ENCODE data around the gene GPR52.
"Not testable (repeated sequence)": the region's sequence is repeated elsewhere in the genome, so short reads cannot be mapped to it uniquely, and the experiment has no call there.

Gene GPR52

GRCh38 chr1:174447866-174448530, at the start of gene GPR52:
Gene GPR52 (plus strand): TSS chr1:174447964. CDS start chr1:174448112, 148 bp downstream.
- DNase-seq (ENCODE audit: low read depth in 2 of 2): no peak

- no peak for DNase-seq (ENCODE audit: low read depth in 2 of 2)
Observed at GRCh38 chr1:174398246-174398645, 49.5 kb upstream of the GPR52 start.

GRCh38 chr1:174399211-174399610, 48.6 kb upstream of the GPR52 start:
- DNase-seq (ENCODE audit: low read depth in 2 of 2): no peak

GRCh38 chr1:174401075-174401474, 46.7 kb upstream of the GPR52 start:
- DNase-seq (ENCODE audit: low read depth in 2 of 2): no peak

- DNase-seq (ENCODE audit: low read depth in 2 of 2): no peak
Observed at GRCh38 chr1:174405219-174405618, 42.5 kb upstream of the GPR52 start.

- DNase-seq (ENCODE audit: low read depth in 2 of 2): no peak
Observed at GRCh38 chr1:174406421-174406820, 41.3 kb upstream of the GPR52 start.

GRCh38 chr1:174407665-174408064, 40.1 kb upstream of the GPR52 start:
- DNase-seq (ENCODE audit: low read depth in 2 of 2): no peak

- no peak for DNase-seq (ENCODE audit: low read depth in 2 of 2)
Observed at GRCh38 chr1:174408146-174408545, 39.6 kb upstream of the GPR52 start.

GRCh38 chr1:174409801-174410200, 38.0 kb upstream of the GPR52 start:
- not testable (repeated sequence) for DNase-seq (ENCODE audit: low read depth in 2 of 2)

GRCh38 chr1:174413632-174414031, 34.1 kb upstream of the GPR52 start:
- no peak for DNase-seq (ENCODE audit: low read depth in 2 of 2)

GRCh38 chr1:174414203-174414602, 33.6 kb upstream of the GPR52 start:
- DNase-seq (ENCODE audit: low read depth in 2 of 2): no peak

GRCh38 chr1:174415506-174415905, 32.3 kb upstream of the GPR52 start:
- DNase-seq (ENCODE audit: low read depth in 2 of 2): no peak

- no peak for DNase-seq (ENCODE audit: low read depth in 2 of 2)
Observed at GRCh38 chr1:174417921-174418320, 29.8 kb upstream of the GPR52 start.

- no peak for DNase-seq (ENCODE audit: low read depth in 2 of 2)
Observed at GRCh38 chr1:174425121-174425520, 22.6 kb upstream of the GPR52 start.

- no peak for DNase-seq (ENCODE audit: low read depth in 2 of 2)
Observed at GRCh38 chr1:174426153-174426552, 21.6 kb upstream of the GPR52 start.

- no peak for DNase-seq (ENCODE audit: low read depth in 2 of 2)
Observed at GRCh38 chr1:174428033-174428432, 19.7 kb upstream of the GPR52 start.

- no peak for DNase-seq (ENCODE audit: low read depth in 2 of 2)
Observed at GRCh38 chr1:174428739-174429138, 19.0 kb upstream of the GPR52 start.

- no peak for DNase-seq (ENCODE audit: low read depth in 2 of 2)
Observed at GRCh38 chr1:174433451-174433850, 14.3 kb upstream of the GPR52 start.

- no peak for DNase-seq (ENCODE audit: low read depth in 2 of 2)
Observed at GRCh38 chr1:174445351-174445750, 2.4 kb upstream of the GPR52 start.

GRCh38 chr1:174445817-174446216, 1.9 kb upstream of the GPR52 start:
- no peak for DNase-seq (ENCODE audit: low read depth in 2 of 2)

GRCh38 chr1:174448531-174448883, 743 bp downstream of the GPR52 start:
- no peak for DNase-seq (ENCODE audit: low read depth in 2 of 2)

GRCh38 chr1:174448974-174449373, 1.2 kb downstream of the GPR52 start:
- DNase-seq (ENCODE audit: low read depth in 2 of 2): no peak

- no peak for DNase-seq (ENCODE audit: low read depth in 2 of 2)
Observed at GRCh38 chr1:174451408-174451807, 3.6 kb downstream of the GPR52 start.

GRCh38 chr1:174465855-174466254, 18.1 kb downstream of the GPR52 start:
- DNase-seq (ENCODE audit: low read depth in 2 of 2): no peak
